Activated T-cell treated with anti-CD3 and anti-CD28 coated beads, Interleukin-2, amount 50 U/mL, for 4 hours (primary cell): ENCODE measurements around the gene MRPL12. TPM values are rescaled to one million over a fixed set of nuclear protein-coding genes. Genes with fewer than 3 reads are reported as not detected.

Experiments used
- total RNA-seq, 3 donors: library from RNA; stranded (reverse); gene quantifications; one replicate each; pipeline ENCODE4 v1.2.1, GENCODE V29; 2021

MRPL12 gene
- total RNA-seq, 3 donors from 2014 or later = 294 to 372 (median 359) TPM

Other genes starting within 250 kb of the MRPL12 start
- 1,000 to 10,000 TPM; 3,953 to 4,676 (median 4,016) TPM for gene ACTG1, start 190.6 kb upstream of the MRPL12 start, total RNA-seq
- gene FSCN2, start 175.0 kb upstream of the MRPL12 start, total RNA-seq = under 1 TPM in 2 of 3 donors, not detected in 1; 0.33 to 0.58 TPM
- 10 to 100 TPM; 59.3 to 63.3 (median 61.6) TPM for gene FAAP100, start 151.0 kb upstream of the MRPL12 start, total RNA-seq
- 100 to 1,000 TPM; 153 to 201 (median 167) TPM for gene NPLOC4, start 66.3 kb upstream of the MRPL12 start, total RNA-seq
- under 1 TPM in 2 of 3 donors, not detected in 1; 0.11 to 0.18 TPM for gene TSPAN10, start 66.2 kb upstream of the MRPL12 start, total RNA-seq
- gene PDE6G, start 46.8 kb upstream of the MRPL12 start, total RNA-seq = under 1 TPM in 1 of 3 donors, not detected in 2; 0.35 TPM
- gene OXLD1, start 36.8 kb upstream of the MRPL12 start, total RNA-seq = 10 to 100 TPM; 35.0 to 41.1 (median 35.3) TPM
- 10 to 100 TPM; 82.9 to 91.9 (median 84.9) TPM for gene CCDC137, start 36.6 kb upstream of the MRPL12 start, total RNA-seq
- gene ARL16, start 19.6 kb upstream of the MRPL12 start, total RNA-seq = 10 to 100 TPM; 27.3 to 38.6 (median 27.9) TPM
- 100 to 1,000 TPM; 146 to 162 (median 147) TPM for gene HGS, start 19.4 kb upstream of the MRPL12 start, total RNA-seq
- 10 to 100 TPM; 29.9 to 47.8 (median 38.8) TPM for gene SLC25A10, start 8.9 kb downstream of the MRPL12 start, total RNA-seq
- not detected for gene GCGR, start 100.8 kb downstream of the MRPL12 start, total RNA-seq
- gene MCRIP1, start 129.9 kb downstream of the MRPL12 start, total RNA-seq = 100 to 1,000 TPM; 100 to 112 (median 110) TPM
- not detected for gene PPP1R27, start 131.7 kb downstream of the MRPL12 start, total RNA-seq
- 100 to 1,000 TPM; 442 to 487 (median 478) TPM for gene P4HB, start 157.2 kb downstream of the MRPL12 start, total RNA-seq
- 100 to 1,000 TPM; 789 to 858 (median 821) TPM for gene ARHGDIA, start 168.0 kb downstream of the MRPL12 start, total RNA-seq
- gene ALYREF, start 188.2 kb downstream of the MRPL12 start, total RNA-seq = 100 to 1,000 TPM; 321 to 369 (median 324) TPM
- 100 to 1,000 TPM; 128 to 157 (median 153) TPM for gene ANAPC11, start 188.4 kb downstream of the MRPL12 start, total RNA-seq
- gene NPB, start 198.9 kb downstream of the MRPL12 start, total RNA-seq = under 1 TPM in 2 of 3 donors, not detected in 1; 0.14 to 0.24 TPM
- 10 to 100 TPM; 23.5 to 25.8 (median 25.7) TPM for gene PCYT2, start 208.0 kb downstream of the MRPL12 start, total RNA-seq
- 10 to 100 TPM; 41.1 to 47.2 (median 46.3) TPM for gene SIRT7, start 214.8 kb downstream of the MRPL12 start, total RNA-seq
- 10 to 100 TPM; 42.9 to 50.9 (median 43.4) TPM for gene MAFG, start 224.4 kb downstream of the MRPL12 start, total RNA-seq
- gene PYCR1, start 233.9 kb downstream of the MRPL12 start, total RNA-seq = 100 to 1,000 TPM; 192 to 199 (median 194) TPM
- not detected for gene MYADML2, start 243.9 kb downstream of the MRPL12 start, total RNA-seq